NCI-H226 (cell line): Measurements from ENCODE around the gene RHO.
A peak's percentile ranks its signal among the peaks of the same experiment; 100 is the strongest.
"Not testable (repeated sequence)": the region's sequence is repeated elsewhere in the genome, so short reads cannot be mapped to it uniquely, and the experiment has no call there.

Source experiments
- DNase-seq: peaks from one replicate; pipeline ENCODE4 v3.0.0-alpha.2; 2015

RHO gene

DNA sequence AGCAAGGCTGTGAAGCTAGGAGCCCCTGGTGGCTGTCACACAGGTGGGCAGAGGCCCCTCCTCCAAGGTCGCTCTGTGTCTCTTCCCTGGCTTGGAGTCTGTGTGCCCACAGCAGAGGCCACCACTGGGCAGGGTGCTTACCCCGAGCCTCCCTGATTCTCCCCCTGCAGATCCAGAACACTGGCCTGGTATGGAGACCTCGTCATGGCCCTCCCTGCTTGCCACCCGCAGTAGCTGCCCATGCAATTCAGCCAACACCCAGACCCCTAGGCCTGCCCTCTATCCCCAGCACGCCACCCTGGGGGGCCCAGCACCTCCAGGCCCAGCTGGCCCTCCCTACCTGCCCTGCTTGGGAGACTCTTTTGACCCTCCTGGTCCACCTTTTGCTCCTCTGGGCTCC, 5.5 kb upstream of the RHO start:
- DNase-seq = no peak

DNA sequence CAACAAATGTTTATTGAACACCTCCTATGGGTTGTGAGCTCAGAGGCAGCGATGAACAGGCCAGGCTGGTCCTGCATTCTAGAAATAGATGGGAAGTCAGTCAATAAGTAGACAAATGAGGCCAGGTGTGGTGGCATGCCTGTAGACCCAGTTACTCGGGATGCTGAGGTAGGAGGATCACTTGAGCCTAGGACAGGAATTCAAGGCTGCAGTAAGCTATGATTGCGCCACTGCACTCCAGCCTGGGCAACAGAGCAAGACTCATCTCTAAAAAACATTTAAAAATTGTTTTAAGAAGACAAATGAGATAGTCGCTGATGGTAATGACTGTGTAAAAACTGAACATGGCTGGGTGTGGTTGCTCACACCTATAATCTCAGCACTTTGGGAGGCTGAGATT, 4.4 kb upstream of the RHO start:
- no peak for DNase-seq

GRCh38 chr3:129525341-129525968, 3.0 kb upstream of the RHO start:
- DNase-seq = peak; percentile 76

GRCh38 chr3:129526121-129526900, 2.1 kb upstream of the RHO start:
- DNase-seq = peak; percentile 58

- no peak for DNase-seq
Observed at GRCh38 chr3:129527262-129527661, 1.2 kb upstream of the RHO start.

DNA sequence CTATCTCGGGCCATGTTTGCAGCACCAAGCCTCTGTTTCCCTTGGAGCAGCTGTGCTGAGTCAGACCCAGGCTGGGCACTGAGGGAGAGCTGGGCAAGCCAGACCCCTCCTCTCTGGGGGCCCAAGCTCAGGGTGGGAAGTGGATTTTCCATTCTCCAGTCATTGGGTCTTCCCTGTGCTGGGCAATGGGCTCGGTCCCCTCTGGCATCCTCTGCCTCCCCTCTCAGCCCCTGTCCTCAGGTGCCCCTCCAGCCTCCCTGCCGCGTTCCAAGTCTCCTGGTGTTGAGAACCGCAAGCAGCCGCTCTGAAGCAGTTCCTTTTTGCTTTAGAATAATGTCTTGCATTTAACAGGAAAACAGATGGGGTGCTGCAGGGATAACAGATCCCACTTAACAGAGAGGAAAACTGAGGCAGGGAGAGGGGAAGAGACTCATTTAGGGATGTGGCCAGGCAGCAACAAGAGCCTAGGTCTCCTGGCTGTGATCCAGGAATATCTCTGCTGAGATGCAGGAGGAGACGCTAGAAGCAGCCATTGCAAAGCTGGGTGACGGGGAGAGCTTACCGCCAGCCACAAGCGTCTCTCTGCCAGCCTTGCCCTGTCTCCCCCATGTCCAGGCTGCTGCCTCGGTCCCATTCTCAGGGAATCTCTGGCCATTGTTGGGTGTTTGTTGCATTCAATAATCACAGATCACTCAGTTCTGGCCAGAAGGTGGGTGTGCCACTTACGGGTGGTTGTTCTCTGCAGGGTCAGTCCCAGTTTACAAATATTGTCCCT, 1.2 kb downstream of the RHO start:
- DNase-seq = no peak

DNA sequence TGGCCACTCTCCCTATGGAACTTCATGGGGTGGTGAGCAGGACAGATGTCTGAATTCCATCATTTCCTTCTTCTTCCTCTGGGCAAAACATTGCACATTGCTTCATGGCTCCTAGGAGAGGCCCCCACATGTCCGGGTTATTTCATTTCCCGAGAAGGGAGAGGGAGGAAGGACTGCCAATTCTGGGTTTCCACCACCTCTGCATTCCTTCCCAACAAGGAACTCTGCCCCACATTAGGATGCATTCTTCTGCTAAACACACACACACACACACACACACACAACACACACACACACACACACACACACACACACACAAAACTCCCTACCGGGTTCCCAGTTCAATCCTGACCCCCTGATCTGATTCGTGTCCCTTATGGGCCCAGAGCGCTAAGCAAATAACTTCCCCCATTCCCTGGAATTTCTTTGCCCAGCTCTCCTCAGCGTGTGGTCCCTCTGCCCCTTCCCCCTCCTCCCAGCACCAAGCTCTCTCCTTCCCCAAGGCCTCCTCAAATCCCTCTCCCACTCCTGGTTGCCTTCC, 1.9 kb downstream of the RHO start:
- peak; percentile 81 for DNase-seq

DNA sequence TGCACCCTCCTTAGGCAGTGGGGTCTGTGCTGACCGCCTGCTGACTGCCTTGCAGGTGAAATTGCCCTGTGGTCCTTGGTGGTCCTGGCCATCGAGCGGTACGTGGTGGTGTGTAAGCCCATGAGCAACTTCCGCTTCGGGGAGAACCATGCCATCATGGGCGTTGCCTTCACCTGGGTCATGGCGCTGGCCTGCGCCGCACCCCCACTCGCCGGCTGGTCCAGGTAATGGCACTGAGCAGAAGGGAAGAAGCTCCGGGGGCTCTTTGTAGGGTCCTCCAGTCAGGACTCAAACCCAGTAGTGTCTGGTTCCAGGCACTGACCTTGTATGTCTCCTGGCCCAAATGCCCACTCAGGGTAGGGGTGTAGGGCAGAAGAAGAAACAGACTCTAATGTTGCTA, 2.4 kb downstream of the RHO start:
- no peak for DNase-seq

DNA sequence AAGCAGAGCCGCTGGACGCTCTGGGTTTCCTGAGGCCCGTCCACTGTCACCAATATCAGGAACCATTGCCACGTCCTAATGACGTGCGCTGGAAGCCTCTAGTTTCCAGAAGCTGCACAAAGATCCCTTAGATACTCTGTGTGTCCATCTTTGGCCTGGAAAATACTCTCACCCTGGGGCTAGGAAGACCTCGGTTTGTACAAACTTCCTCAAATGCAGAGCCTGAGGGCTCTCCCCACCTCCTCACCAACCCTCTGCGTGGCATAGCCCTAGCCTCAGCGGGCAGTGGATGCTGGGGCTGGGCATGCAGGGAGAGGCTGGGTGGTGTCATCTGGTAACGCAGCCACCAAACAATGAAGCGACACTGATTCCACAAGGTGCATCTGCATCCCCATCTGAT, 3.3 kb downstream of the RHO start:
- no peak for DNase-seq

DNA sequence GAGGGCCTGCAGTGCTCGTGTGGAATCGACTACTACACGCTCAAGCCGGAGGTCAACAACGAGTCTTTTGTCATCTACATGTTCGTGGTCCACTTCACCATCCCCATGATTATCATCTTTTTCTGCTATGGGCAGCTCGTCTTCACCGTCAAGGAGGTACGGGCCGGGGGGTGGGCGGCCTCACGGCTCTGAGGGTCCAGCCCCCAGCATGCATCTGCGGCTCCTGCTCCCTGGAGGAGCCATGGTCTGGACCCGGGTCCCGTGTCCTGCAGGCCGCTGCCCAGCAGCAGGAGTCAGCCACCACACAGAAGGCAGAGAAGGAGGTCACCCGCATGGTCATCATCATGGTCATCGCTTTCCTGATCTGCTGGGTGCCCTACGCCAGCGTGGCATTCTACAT, 3.8 kb downstream of the RHO start:
- no peak for DNase-seq

DNA sequence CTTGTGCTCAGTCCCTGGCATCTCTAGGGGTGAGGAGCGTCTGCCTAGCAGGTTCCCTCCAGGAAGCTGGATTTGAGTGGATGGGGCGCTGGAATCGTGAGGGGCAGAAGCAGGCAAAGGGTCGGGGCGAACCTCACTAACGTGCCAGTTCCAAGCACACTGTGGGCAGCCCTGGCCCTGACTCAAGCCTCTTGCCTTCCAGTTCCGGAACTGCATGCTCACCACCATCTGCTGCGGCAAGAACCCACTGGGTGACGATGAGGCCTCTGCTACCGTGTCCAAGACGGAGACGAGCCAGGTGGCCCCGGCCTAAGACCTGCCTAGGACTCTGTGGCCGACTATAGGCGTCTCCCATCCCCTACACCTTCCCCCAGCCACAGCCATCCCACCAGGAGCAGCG, 5.0 kb downstream of the RHO start:
- no peak for DNase-seq

DNA sequence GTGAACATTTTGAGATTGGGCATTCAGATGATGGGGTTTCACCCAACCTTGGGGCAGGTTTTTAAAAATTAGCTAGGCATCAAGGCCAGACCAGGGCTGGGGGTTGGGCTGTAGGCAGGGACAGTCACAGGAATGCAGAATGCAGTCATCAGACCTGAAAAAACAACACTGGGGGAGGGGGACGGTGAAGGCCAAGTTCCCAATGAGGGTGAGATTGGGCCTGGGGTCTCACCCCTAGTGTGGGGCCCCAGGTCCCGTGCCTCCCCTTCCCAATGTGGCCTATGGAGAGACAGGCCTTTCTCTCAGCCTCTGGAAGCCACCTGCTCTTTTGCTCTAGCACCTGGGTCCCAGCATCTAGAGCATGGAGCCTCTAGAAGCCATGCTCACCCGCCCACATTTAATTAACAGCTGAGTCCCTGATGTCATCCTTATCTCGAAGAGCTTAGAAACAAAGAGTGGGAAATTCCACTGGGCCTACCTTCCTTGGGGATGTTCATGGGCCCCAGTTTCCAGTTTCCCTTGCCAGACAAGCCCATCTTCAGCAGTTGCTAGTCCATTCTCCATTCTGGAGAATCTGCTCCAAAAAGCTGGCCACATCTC, 6.1 kb downstream of the RHO start:
- DNase-seq = peak; percentile 24

GRCh38 chr3:129535075-129535474, 6.6 kb downstream of the RHO start:
- no peak for DNase-seq

DNA sequence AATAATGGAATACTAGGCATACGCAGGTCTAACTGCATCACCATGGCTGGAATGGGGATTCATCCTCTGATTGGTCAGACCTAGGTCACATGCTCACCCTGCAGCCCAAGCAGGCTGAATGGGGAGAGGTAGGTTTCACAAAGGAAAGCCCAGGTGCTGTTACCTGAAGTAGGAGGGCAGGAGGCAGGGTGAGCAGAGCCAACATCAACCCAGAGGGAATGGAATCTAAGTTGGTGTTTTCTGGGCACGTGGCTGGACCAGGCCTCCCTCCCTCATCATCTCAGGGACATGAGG, 7.9 kb downstream of the RHO start:
- no peak for DNase-seq

DNA sequence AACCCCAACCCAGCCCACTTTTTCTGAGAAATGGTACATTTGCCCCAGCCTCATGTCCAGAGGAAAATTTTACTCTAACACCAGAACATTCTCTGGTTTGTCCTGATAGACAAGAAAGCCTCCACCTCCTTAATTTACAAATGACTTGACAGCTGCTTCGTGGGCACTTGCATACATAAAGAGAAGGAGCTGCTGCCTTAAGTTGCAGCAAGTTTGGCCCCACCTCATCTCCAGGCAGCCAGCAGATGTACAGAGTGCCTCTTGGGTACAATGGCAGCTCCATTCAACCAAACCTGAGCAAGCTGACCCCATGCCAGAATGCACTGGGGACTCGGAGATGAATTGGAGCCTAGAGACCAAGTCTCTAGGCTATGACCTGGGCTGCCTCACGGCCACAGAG, 8.4 kb downstream of the RHO start:
- no peak for DNase-seq

DNA sequence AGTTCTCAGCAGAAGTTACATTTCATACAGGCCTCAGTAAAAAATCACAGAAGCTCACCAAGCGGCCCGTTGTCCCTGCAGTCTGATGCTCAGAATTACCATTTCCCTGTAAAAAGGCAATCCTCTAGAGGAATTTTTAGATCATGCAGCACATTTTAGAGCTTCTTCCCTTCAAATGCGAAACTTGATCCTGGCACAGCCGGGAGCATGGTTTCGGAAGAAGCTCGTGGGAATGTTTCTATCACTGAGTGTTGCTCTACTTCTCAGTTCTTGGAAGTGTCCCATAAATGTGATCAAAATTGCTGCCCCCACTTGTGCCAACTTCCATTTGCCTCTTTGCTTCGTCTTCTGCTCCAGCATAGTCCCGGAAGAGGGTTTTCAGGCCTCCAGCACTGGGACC, 10.8 kb downstream of the RHO start:
- DNase-seq = no peak

GRCh38 chr3:129540776-129541516, 12.5 kb downstream of the RHO start:
- DNase-seq = peak; percentile 64

DNA sequence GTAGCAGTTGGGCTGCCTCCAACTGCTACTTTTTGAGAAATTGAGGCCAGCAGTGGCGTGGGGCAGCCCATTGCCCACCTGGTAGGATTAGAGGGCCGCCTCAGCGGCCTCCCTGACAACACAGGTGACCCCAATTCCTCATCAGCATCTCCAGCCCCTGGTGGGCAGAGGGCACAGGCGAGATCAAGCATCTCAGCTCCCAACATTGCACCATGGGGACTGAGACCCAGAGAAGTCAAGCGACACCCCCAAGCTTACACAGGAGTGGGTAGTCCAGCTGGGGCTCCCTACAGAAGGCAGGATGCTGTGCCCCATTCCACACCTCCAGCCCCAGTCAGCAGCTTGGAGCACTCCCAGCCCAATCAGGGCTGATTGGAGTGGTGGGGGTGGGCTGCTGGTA, 14.3 kb downstream of the RHO start:
- no peak for DNase-seq

- DNase-seq = no peak
Observed at GRCh38 chr3:129543156-129543790, 14.8 kb downstream of the RHO start, which contains the start of gene H1-8. Gene H1-8 (plus strand): TSS chr3:129543175. CDS start chr3:129543219, 44 bp downstream.

DNA sequence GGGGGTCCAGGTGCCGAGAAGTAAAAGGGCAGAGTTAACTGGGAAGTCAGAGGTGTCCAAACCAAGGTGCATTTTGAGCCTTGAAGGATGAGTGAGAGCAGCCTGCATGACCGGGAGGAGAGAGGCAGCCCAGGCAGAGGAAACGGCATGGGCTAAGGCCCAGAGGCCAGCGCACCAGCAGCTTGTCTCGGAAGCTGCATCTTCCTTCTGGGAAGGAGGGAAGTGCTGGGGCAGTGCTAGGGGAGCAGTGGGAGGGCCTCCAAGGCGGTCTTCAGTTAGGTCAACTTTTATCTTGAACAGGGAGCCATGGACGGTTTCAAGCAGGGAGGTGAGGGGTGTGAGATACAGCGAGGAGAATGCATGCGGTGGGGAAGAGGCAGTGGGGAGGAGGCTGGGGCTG, 15.6 kb downstream of the RHO start:
- no peak for DNase-seq

DNA sequence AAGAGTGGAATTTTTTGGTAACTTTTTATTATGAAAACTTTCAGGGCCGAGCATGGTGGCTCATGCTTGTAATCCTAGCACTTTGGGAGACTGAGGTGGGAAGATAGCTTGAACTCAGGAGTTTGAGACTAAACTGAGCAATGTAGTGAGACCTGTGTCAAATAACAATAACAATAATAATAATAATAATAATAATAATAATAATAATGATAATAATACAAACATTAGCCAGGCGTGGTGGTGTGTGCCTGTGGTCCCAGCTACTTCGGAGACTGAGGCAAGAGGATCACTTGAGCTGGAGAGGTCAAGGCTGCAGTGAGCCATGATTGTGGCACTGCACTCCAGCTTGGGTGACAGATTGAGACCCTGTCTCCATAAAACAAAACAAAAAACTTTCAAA, 17.5 kb downstream of the RHO start:
- DNase-seq = not testable (repeated sequence)

DNA sequence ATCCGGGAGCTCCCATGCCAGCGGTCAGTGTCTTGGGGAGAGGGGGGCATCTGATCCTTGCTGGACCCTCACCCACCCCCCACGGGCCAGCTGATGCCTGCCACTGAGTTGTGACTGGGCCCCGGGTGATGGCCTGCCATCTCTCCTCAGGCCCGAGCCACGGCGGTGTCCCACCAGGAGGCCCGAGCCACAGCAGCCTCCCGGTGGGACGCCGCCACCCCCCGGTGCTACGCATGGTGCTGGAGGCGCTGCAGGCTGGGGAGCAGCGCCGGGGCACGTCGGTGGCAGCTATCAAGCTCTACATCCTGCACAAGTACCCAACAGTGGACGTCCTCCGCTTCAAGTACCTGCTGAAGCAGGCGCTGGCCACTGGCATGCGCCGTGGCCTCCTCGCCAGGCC, 18.8 kb downstream of the RHO start:
- DNase-seq = no peak
